Heart left ventricle (tissue), 16 donors: ENCODE measurements around the gene GGCX. TPM values are rescaled to one million over a fixed set of nuclear protein-coding genes. Genes with fewer than 3 reads are reported as not detected.
"Not testable (repeated sequence)": the region's sequence is repeated elsewhere in the genome, so short reads cannot be mapped to it uniquely, and the experiment has no call there.

Experiments
- ATAC-seq, 4 donors: fragments of 200-7000 bp; cut with Tn5 transposase; one replicate each; pipeline ENCODE4 v1.9.1; 2020 to 2022; ENCODE audit warnings: moderate library complexity in 4 of 4, mild to moderate bottlenecking in 3 of 4, moderate number of reproducible peaks in 1 of 4
- DNase-seq, 5 donors: peaks; one replicate each; pipeline ENCODE4 v3.0.0-alpha.2; 2020
- H3K27ac ChIP-seq, 12 donors: fragments of 200-600 bp; sonication (generic) in 4 of 12; one replicate each; pipeline versions ENCODE4 v1.5.0 to v1.8.0; 2016 to 2022; ENCODE audit warnings: mild to moderate bottlenecking in 2 of 12
- H3K27me3 ChIP-seq, 9 donors: fragments of 200-600 bp; sonication (generic) in 2 of 9; one replicate each; pipeline versions ENCODE4 v1.5.1 to v1.8.0; 2016 to 2022; ENCODE audit warnings: mild to moderate bottlenecking in 3 of 9
- H3K36me3 ChIP-seq, 9 donors: fragments of 200-600 bp; sonication (generic) in 2 of 9; one replicate each; pipeline versions ENCODE4 v1.5.0 to v1.8.0; 2018 to 2022; ENCODE audit warnings: mild to moderate bottlenecking in 2 of 9
- H3K4me1 ChIP-seq, 12 donors: fragments of 200-600 bp; sonication (generic) in 4 of 12; one replicate each; pipeline versions ENCODE4 v1.5.0 to v1.8.0; 2016 to 2022; ENCODE audit warnings: mild to moderate bottlenecking in 3 of 12
- H3K4me3 ChIP-seq, 12 donors: fragments of 200-600 bp; sonication (generic) in 4 of 12; one replicate each; pipeline versions ENCODE4 v1.5.0 to v1.8.0; 2017 to 2022; ENCODE audit warnings: mild to moderate bottlenecking in 9 of 12, moderate library complexity in 4 of 12
- H3K9me3 ChIP-seq, 12 donors: fragments of 200-600 bp; sonication (generic) in 4 of 12; one replicate each; pipeline versions ENCODE4 v1.5.0 to v1.8.0; 2016 to 2022; ENCODE audit warnings: mild to moderate bottlenecking in 1 of 12
- POLR2A ChIP-seq, 2 donors: fragments of 450-650 bp; IDR thresholded peaks; one replicate each; pipeline ENCODE4 v1.6.1; 2017; ENCODE audit warnings: antibody characterized with exemption in 2 of 2, mild to moderate bottlenecking in 2 of 2, moderate library complexity in 2 of 2
- WGBS, 4 donors: extraction: QIAGEN DNeasy Blood & Tissue Kit in 2 of 4; methylation state at CpG; one replicate each; pipeline versions ENCODE4 v1.1.5 to v1.1.7; 2013 to 2018; 5-methylcytosine and 5-hydroxymethylcytosine counted together
- intact Hi-C, 10 donors: fragments of 100-400 bp; cut with DNase I; formaldehyde crosslinking; loops; one replicate each; pipeline versions ENCODE4 v1.11.1 to v1.14.2; 2022
- polyA plus RNA-seq, 2 donors: library from polyadenylated mRNA; stranded (reverse); fragments of 200-250 nt; gene quantifications; one replicate each; pipeline ENCODE4 v1.2.3, GENCODE V29; 2013
- total RNA-seq, 9 donors: library from RNA; depleted of rRNA in 2 of 9; stranded (reverse); fragments of >200 nt in 2 of 9; fragmentation: NEBNext Ultra II Directional in 3 of 9; extraction: Animal tissue kit (Norgen Biotek cat#: 25700) in 3 of 9; gene quantifications; one replicate each; pipeline versions ENCODE4 v1.1.0 to v1.2.4, GENCODE V29; 2016 to 2023
- TF ChIP-seq, protein P1 (sequence below), 12 donors: fragments of 200-600 bp; sonication (generic) in 4 of 12; IDR thresholded peaks; one replicate each; pipeline versions ENCODE4 v1.5.0 to v1.8.0; 2018 to 2022; ENCODE audit warnings: antibody characterized with exemption in 12 of 12, mild to moderate bottlenecking in 5 of 12
- donor health status: ischemic (EF 13 %, LVEDD 7.1; RV severe dilation, severe dysfunction).
- donor health status: healthy with polysubstance abuse.
- donor health status: DM: no; HTN: yes; CAD: no.
- donor health status: DM: no; HTN: no; CAD: no.
- donor health status: ischemic (EF 25% LVEDD 6.9; RV normal size, moderate dysfunction).
- donor health status: ischemic (EF 25% LVEDD 5.7; RV mildly dilated, moderate dysfunction).
- donor health status: healthy.
- donor health status: DM: yes; HTN: yes; CAD: no.
- donor health status: ischemic (EF 35%, LVEDD 5.7; RV mildly dilated, moderate dysfunction).
- donor health status: nonischemic (EF 11% LVEDD 7.7; RV severe dilation, severe dysfunction).
- donor health status: DM: yes; HTN: yes; CAD: no.
- donor health status: PGD.
- donor health status: ischemic (EF 29% LVEDD 5.4; RV normal size, mild dysfunction).
- donor health status: nonischemic (EF 23%, LVEDD 6.1; RV moderate dilation, normal function).

GGCX gene
- total and polyA plus RNA-seq, 11 donors: 12.6 to 30.7 (median 20.8) TPM

GRCh38 chr2:85548608-85548900 is 12.7 kb downstream of the GGCX start:
- intact Hi-C loops: no loop called here
- peak in 1 of 4 donors; percentile 2 for ATAC-seq
- DNase-seq: no peak
- no peak overlapping the region for H3K4me3 ChIP-seq
- no peaks in the 10 kb centered on the region for H3K9me3 ChIP-seq
- peaks cover 0 to 98% (median 77%) of the 10 kb centered on the region in 9 donors for H3K36me3 ChIP-seq
- H3K27me3 ChIP-seq: no peaks in the 10 kb centered on the region
- WGBS, 4 donors: 59 to 79% (median 68%) methylated on average over 2 of the region's 2 CpGs
- H3K27ac ChIP-seq: peak overlapping the region in 2 of 12 donors; percentile 4 to 36
- no peak for TF ChIP-seq POLR2A (IDR thresholded peaks at IDR 0.05)
- TF ChIP-seq, protein P1, sequence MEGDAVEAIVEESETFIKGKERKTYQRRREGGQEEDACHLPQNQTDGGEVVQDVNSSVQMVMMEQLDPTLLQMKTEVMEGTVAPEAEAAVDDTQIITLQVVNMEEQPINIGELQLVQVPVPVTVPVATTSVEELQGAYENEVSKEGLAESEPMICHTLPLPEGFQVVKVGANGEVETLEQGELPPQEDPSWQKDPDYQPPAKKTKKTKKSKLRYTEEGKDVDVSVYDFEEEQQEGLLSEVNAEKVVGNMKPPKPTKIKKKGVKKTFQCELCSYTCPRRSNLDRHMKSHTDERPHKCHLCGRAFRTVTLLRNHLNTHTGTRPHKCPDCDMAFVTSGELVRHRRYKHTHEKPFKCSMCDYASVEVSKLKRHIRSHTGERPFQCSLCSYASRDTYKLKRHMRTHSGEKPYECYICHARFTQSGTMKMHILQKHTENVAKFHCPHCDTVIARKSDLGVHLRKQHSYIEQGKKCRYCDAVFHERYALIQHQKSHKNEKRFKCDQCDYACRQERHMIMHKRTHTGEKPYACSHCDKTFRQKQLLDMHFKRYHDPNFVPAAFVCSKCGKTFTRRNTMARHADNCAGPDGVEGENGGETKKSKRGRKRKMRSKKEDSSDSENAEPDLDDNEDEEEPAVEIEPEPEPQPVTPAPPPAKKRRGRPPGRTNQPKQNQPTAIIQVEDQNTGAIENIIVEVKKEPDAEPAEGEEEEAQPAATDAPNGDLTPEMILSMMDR (IDR thresholded peaks at IDR 0.05): no peak
- peaks cover 0 to 37% (median 5%) of the 10 kb centered on the region in 12 donors for H3K4me1 ChIP-seq

GRCh38 chr2:85547859-85548607 is 13.3 kb downstream of the GGCX start:
- TF ChIP-seq, protein P1 (IDR thresholded peaks at IDR 0.05): no peak
- TF ChIP-seq POLR2A (IDR thresholded peaks at IDR 0.05): no peak
- Histone ChIP-seq H3K36me3 (peaks cover 0 to 98% (median 77%) of the 10 kb centered on the region in 9 donors), H3K9me3 (no peaks in the 10 kb centered on the region), H3K27ac (peak overlapping the region in 2 of 12 donors; percentile 4 to 36), H3K27me3 (no peaks in the 10 kb centered on the region), H3K4me3 (no peak overlapping the region), H3K4me1 (peaks cover 0 to 43% (median 7%) of the 10 kb centered on the region in 12 donors)
- WGBS, 4 donors: 73 to 75% (median 74%) methylated on average over 6 of the region's 6 CpGs
- intact Hi-C loops: no loop called here
- DNase-seq: no peak
- peak in 1 of 4 donors; percentile 1 for ATAC-seq

DNA sequence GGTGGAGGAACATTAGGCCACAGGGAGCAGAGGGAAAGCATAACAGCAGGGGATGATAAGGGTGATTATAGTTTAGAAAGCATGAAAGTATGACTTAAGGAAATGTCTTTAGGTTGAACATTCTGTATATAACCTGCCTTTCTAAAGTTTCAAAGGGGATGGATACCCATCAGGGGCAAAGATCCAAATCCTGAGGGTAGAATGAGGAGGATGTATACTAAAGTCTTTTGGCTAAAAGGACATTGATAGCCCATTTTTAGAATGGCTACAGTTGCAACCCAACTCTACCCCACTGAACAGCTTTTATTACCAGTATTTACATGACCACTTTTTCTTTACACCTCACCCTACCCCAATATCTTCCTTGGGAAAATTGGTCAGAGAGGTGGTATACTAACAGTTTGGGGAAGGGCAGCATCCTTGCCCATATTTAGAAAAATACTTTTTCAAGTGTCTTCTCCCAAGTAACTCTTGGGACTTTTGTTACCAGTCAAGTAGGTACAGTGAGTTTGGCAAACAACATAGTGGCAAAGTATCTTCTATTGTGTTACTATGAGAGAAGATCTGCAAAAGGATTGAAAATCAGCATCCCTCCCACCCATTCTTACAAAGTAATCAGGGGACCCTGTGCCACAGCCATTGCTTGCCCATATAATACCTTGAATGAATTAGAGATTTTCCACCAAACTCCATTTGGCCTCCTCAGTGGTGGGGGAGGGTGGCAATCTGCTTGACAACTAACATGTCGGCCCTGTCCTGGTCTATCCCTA is 14.0 kb downstream of the GGCX start:
- intact Hi-C loops: no loop called here
- 77 to 92% (median 85%) methylated on average over 1 of the region's 1 CpG for WGBS, 4 donors
- Histone ChIP-seq H3K36me3 (peaks cover 3 to 98% (median 77%) of the 10 kb centered on the region in 9 donors), H3K27ac (peak overlapping the region in 2 of 12 donors; percentile 28 to 36), H3K4me1 (peaks cover 0 to 50% (median 15%) of the 10 kb centered on the region in 12 donors), H3K9me3 (no peaks in the 10 kb centered on the region), H3K4me3 (no peak overlapping the region), H3K27me3 (no peaks in the 10 kb centered on the region)
- DNase-seq (no peak), ATAC-seq (peak in 2 of 4 donors; percentile 9 to 10)
- no peak for TF ChIP-seq POLR2A (IDR thresholded peaks at IDR 0.05)
- TF ChIP-seq, protein P1 (IDR thresholded peaks at IDR 0.05): no peak

- H3K27ac ChIP-seq: peak overlapping the region in 1 of 12 donors; percentile 99
- H3K9me3 ChIP-seq: no peaks in the 10 kb centered on the region
- no peak for TF ChIP-seq POLR2A (IDR thresholded peaks at IDR 0.05)
- TF ChIP-seq, protein P1 (IDR thresholded peaks at IDR 0.05): no peak
- peaks cover 0 to 50% (median 28%) of the 10 kb centered on the region in 12 donors for H3K4me1 ChIP-seq
- no peak for DNase-seq
- intact Hi-C loops: no loop called here
- ATAC-seq: peak in 1 of 4 donors; percentile 0
- WGBS, 4 donors: 78 to 89% (median 87%) methylated on average over 5 of the region's 5 CpGs
- peaks cover 4 to 98% (median 81%) of the 10 kb centered on the region in 9 donors for H3K36me3 ChIP-seq
- no peak overlapping the region for H3K4me3 ChIP-seq
- no peaks in the 10 kb centered on the region for H3K27me3 ChIP-seq
Observed at GRCh38 chr2:85545780-85546240, 15.5 kb downstream of the GGCX start.

DNA sequence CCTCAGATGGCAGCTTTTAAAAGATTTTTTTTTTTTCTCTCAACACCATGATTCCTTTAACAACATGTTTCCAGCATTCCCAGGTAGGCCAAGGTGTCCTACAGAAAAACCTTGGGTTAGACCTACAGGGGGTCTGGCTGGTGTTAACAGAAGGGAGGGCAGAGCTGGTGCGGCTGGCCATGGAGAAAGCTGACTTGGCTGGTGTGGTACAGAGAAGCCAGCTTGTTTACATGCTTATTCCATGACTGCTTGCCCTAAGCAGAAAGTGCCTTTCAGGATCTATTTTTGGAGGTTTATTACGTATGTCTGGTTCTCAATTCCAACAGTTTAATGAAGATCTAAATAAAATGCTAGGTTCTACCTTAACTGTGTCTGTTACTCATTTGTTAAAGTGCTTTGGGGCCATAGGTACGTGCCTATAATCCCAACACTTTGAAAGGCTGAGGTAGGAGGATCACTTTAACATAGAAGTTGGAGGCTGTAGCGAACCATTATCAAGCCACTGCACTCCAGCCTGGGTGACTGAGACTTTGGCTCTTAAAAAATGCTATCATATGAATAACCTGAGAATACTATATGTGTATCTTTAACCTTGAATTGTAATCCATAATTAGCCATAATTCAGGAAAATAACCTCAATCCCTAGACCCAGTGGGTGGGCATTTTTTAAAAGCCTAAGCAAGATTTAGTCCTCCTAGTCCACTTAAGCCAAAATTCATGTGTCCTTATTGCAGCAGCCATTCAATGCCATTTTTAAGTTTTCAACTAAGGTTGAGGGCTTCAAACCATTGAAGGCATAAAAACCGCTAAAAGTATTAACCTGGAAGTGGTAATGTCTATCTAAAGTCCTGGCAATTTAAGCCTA is 16.1 kb downstream of the GGCX start:
- Histone ChIP-seq H3K27ac (peak overlapping the region in 8 of 12 donors; percentile 12 to 99 (median 28)), H3K36me3 (peaks cover 4 to 98% (median 76%) of the 10 kb centered on the region in 9 donors), H3K4me1 (peaks cover 0 to 50% (median 32%) of the 10 kb centered on the region in 12 donors)
- DNase-seq, H3K9me3 ChIP-seq, intact Hi-C loops, H3K4me3 ChIP-seq, H3K27me3 ChIP-seq: not testable (repeated sequence)
- ATAC-seq: peak in 1 of 4 donors; percentile 17
- WGBS, 4 donors: 74 to 83% (median 79%) methylated on average over 5 of the region's 5 CpGs
